HepG2 (cell line): ENCODE data around the gene QPCT. TPM values are rescaled to one million over a fixed set of nuclear protein-coding genes. Genes with fewer than 3 reads are reported as not detected.

Experiments
- CEBPG ChIP-seq: IDR thresholded peaks from 2 replicates; pipeline ENCODE4 v1.6.1; 2016
- ELF1 ChIP-seq: sonication (generic); formaldehyde crosslinking; IDR thresholded peaks from 2 replicates; pipeline ENCODE4 v1.4.0; 2020; ENCODE audit warnings: missing genetic modification reagents
- EP300 ChIP-seq, 3 experiments: sonication (generic) in 1 of 3; formaldehyde crosslinking in 1 of 3; IDR thresholded peaks; 2 replicates each; pipeline versions ENCODE4 v1.5.1 to v1.6.1; 2011 to 2020; ENCODE audit warnings: low read depth in 2 of 3, low read length in 2 of 3, borderline replicate concordance in 1 of 3, improper control_type of control experiment in 1 of 3, mild to moderate bottlenecking in 1 of 3, missing genetic modification reagents in 1 of 3, moderate library complexity in 1 of 3
- FOXA3 ChIP-seq: IDR thresholded peaks from 2 replicates; pipeline ENCODE4 v1.6.1; 2016; ENCODE audit warnings: missing genetic modification reagents, missing compliant biosample characterization
- MLX ChIP-seq: IDR thresholded peaks from 2 replicates; pipeline ENCODE4 v1.6.1; 2016
- NR0B2 ChIP-seq: sonication (generic); formaldehyde crosslinking; IDR thresholded peaks from 2 replicates; pipeline ENCODE4 v1.4.0; 2020; ENCODE audit warnings: mild to moderate bottlenecking, missing genetic modification reagents
- RFX1 ChIP-seq: fragments of 450-650 bp; IDR thresholded peaks from 2 replicates; pipeline ENCODE4 v1.6.1; 2017
- SAP130 ChIP-seq: IDR thresholded peaks from 2 replicates; pipeline ENCODE4 v1.6.1; 2016; ENCODE audit warnings: low read depth
- SMAD3 ChIP-seq: sonication (generic); formaldehyde crosslinking; IDR thresholded peaks from 2 replicates; pipeline ENCODE4 v1.4.0; 2020; ENCODE audit warnings: missing genetic modification reagents
- SOX13 ChIP-seq, 3 experiments: fragments of 450-650 bp in 1 of 3; sonication (generic) in 1 of 3; formaldehyde crosslinking in 1 of 3; IDR thresholded peaks in 2 of 3; conservative IDR thresholded peaks in 1 of 3; 2 replicates each; pipeline versions ENCODE4 v1.5.0 to v1.6.1; 2016 to 2020; ENCODE audit warnings: antibody characterized with exemption in 1 of 3, mild to moderate bottlenecking in 1 of 3, missing compliant biosample characterization in 1 of 3, missing genetic modification reagents in 1 of 3, moderate library complexity in 1 of 3
- ZIK1 ChIP-seq: sonication (generic); formaldehyde crosslinking; IDR thresholded peaks from 2 replicates; pipeline ENCODE4 v1.5.0; 2020; ENCODE audit warnings: mild to moderate bottlenecking, low read depth, missing genetic modification reagents, borderline replicate concordance
- ZNF484 ChIP-seq: sonication (generic); formaldehyde crosslinking; IDR thresholded peaks from 2 replicates; pipeline ENCODE4 v1.5.1; 2020; ENCODE audit warnings: mild to moderate bottlenecking, low read depth, missing genetic modification reagents, borderline replicate concordance
- ZNF652 ChIP-seq: IDR thresholded peaks from 2 replicates; pipeline ENCODE4 v1.6.1; 2016; ENCODE audit warnings: low read depth, borderline replicate concordance
- ZNF816 ChIP-seq: sonication (generic); formaldehyde crosslinking; IDR thresholded peaks from 2 replicates; pipeline ENCODE4 v1.8.0; 2022; ENCODE audit warnings: missing genetic modification reagents, mild to moderate bottlenecking, borderline replicate concordance
- ZNF878 ChIP-seq: sonication (generic); formaldehyde crosslinking; IDR thresholded peaks from 2 replicates; pipeline ENCODE4 v1.8.1; 2023; ENCODE audit warnings: mild to moderate bottlenecking, missing genetic modification reagents, moderate library complexity
- ZSCAN21 ChIP-seq: sonication (generic); formaldehyde crosslinking; IDR thresholded peaks from 2 replicates; pipeline ENCODE4 v1.8.0; 2022; ENCODE audit warnings: mild to moderate bottlenecking, missing genetic modification reagents, moderate library complexity, borderline replicate concordance
- polyA plus RNA-seq, 8 experiments: library from polyadenylated mRNA; depleted of rRNA in 3 of 8; stranded (reverse) in 7 of 8; unstranded in 1 of 8; fragments of >200 nt; fragmentation: Illumina TruSeq in 4 of 8; extraction: Trizol in 4 of 8; gene quantifications; 2 replicates each; pipeline versions ENCODE4 v1.2.1 to v1.2.3, GENCODE V29; 2011 to 2016; ENCODE audit warnings: low read depth in 4 of 8, missing spikeins in 1 of 8, mixed read lengths in 1 of 8; ENCODE audit not compliant: insufficient read depth in 1 of 8
- total RNA-seq, 5 experiments: library from RNA; depleted of rRNA; stranded (reverse); fragments of >200 nt; fragmentation: Illumina TruSeq; extraction: Trizol; gene quantifications; 2 replicates each; pipeline ENCODE4 v1.2.3, GENCODE V29; 2016; ENCODE audit warnings: low read depth in 1 of 5
- TF ChIP-seq, protein P1 (sequence below): IDR thresholded peaks from 2 replicates; pipeline ENCODE4 v1.6.1; 2016; ENCODE audit warnings: missing genetic modification reagents, missing compliant biosample characterization
- TF ChIP-seq, protein P2 (sequence below): sonication (generic); formaldehyde crosslinking; IDR thresholded peaks from 2 replicates; pipeline ENCODE4 v1.4.0; 2020; ENCODE audit warnings: missing genetic modification reagents, borderline replicate concordance

The QPCT gene
- total and polyA plus RNA-seq, 2 of the 13 experiments (the other 11 are each of a cell fraction or from before 2014, with no cell fraction given), result 0.77 to 1.2 TPM

GRCh38 chr2:37343537-37344434 lies 644 bp upstream of the QPCT start (continued):
- TF ChIP-seq ZNF652 (CRISPR knock-in tag) (no peak), ZNF878 (CRISPR knock-in tag) (no peak), ZNF816 (CRISPR knock-in tag) (no peak), EP300 (IDR thresholded peaks at IDR 0.05; ENCODE audit: low read depth in 2 of 2, low read length in 2 of 2) (no peak), EP300 (CRISPR knock-in tag; IDR thresholded peaks at IDR 0.05; ENCODE audit: borderline replicate concordance) (no peak), SAP130 (CRISPR knock-in tag) (0 out of 2 replicates have a peak, but pooled peaks have one; percentile 8), NR0B2 (CRISPR knock-in tag) (no peak), ELF1 (CRISPR knock-in tag) (0 out of 2 replicates have a peak, but pooled peaks have one; percentile 23), ZSCAN21 (CRISPR knock-in tag) (no peak), ZNF484 (CRISPR knock-in tag) (no peak), CEBPG (no peak), FOXA3 (CRISPR knock-in tag) (peak; percentile 44; the same call in 1 of the 2 replicates), SMAD3 (CRISPR knock-in tag) (no peak), RFX1 (no peak), SOX13 (IDR thresholded peaks at IDR 0.05) (0 out of 2 replicates have a peak, but pooled peaks have one; percentile 7), SOX13 (CRISPR knock-in tag; conservative IDR thresholded peaks at IDR 0.05 in 1 of 2, IDR thresholded peaks at IDR 0.05 in 1 of 2) (peak in 1 of 2 experiments; percentile 94; a peak in 2 of 4 replicates), ZIK1 (CRISPR knock-in tag) (no peak), MLX (CRISPR knock-in tag) (no peak)
- TF ChIP-seq, protein P1, sequence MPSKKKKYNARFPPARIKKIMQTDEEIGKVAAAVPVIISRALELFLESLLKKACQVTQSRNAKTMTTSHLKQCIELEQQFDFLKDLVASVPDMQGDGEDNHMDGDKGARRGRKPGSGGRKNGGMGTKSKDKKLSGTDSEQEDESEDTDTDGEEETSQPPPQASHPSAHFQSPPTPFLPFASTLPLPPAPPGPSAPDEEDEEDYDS (CRISPR knock-in tag), result no peak
- TF ChIP-seq, protein P2, sequence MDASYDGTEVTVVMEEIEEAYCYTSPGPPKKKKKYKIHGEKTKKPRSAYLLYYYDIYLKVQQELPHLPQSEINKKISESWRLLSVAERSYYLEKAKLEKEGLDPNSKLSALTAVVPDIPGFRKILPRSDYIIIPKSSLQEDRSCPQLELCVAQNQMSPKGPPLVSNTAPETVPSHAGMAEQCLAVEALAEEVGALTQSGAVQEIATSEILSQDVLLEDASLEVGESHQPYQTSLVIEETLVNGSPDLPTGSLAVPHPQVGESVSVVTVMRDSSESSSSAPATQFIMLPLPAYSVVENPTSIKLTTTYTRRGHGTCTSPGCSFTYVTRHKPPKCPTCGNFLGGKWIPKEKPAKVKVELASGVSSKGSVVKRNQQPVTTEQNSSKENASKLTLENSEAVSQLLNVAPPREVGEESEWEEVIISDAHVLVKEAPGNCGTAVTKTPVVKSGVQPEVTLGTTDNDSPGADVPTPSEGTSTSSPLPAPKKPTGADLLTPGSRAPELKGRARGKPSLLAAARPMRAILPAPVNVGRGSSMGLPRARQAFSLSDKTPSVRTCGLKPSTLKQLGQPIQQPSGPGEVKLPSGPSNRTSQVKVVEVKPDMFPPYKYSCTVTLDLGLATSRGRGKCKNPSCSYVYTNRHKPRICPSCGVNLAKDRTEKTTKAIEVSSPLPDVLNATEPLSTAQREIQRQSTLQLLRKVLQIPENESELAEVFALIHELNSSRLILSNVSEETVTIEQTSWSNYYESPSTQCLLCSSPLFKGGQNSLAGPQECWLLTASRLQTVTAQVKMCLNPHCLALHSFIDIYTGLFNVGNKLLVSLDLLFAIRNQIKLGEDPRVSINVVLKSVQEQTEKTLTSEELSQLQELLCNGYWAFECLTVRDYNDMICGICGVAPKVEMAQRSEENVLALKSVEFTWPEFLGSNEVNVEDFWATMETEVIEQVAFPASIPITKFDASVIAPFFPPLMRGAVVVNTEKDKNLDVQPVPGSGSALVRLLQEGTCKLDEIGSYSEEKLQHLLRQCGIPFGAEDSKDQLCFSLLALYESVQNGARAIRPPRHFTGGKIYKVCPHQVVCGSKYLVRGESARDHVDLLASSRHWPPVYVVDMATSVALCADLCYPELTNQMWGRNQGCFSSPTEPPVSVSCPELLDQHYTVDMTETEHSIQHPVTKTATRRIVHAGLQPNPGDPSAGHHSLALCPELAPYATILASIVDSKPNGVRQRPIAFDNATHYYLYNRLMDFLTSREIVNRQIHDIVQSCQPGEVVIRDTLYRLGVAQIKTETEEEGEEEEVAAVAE (CRISPR knock-in tag), result no peak
